SK-N-SH (cell line): ENCODE results near the gene FYCO1.

ENCODE experiments used
- FOXM1 ChIP-seq: IDR thresholded peaks from 2 replicates; pipeline ENCODE4 v1.4.0; 2012; ENCODE audit warnings: low read depth, mild to moderate bottlenecking
- MEF2A ChIP-seq: IDR thresholded peaks from 2 replicates; pipeline ENCODE4 v1.4.0; 2012; ENCODE audit warnings: low read depth, borderline replicate concordance
- POLR2AphosphoS5 ChIP-seq: IDR thresholded peaks from 2 replicates; pipeline ENCODE4 v1.6.1; 2012; ENCODE audit warnings: low read depth, low read length
- RAD21 ChIP-seq: IDR thresholded peaks from 2 replicates; pipeline ENCODE4 v1.6.1; 2012; ENCODE audit warnings: mild to moderate bottlenecking, low read length
- REST ChIP-seq: IDR thresholded peaks from 2 replicates; pipeline ENCODE4 v1.6.1; 2012; ENCODE audit warnings: mild to moderate bottlenecking, low read depth, low read length, moderate library complexity
- RFX5 ChIP-seq: IDR thresholded peaks from 2 replicates; pipeline ENCODE4 v1.6.1; 2012; ENCODE audit warnings: mild to moderate bottlenecking, improper control_type of control experiment, low read length
- RXRA ChIP-seq: IDR thresholded peaks from 2 replicates; pipeline ENCODE4 v1.4.0; 2012; ENCODE audit warnings: low read depth, mild to moderate bottlenecking, borderline replicate concordance
- SIN3A ChIP-seq: IDR thresholded peaks from 2 replicates; pipeline ENCODE4 v1.6.1; 2012; ENCODE audit warnings: low read depth, mild to moderate bottlenecking, low read length, moderate library complexity, borderline replicate concordance
- SMC3 ChIP-seq: IDR thresholded peaks from 2 replicates; pipeline ENCODE4 v1.6.1; 2012; ENCODE audit warnings: low read depth, low read length, improper control_type of control experiment
- TAF1 ChIP-seq: IDR thresholded peaks from 2 replicates; pipeline ENCODE4 v1.6.1; 2012; ENCODE audit warnings: low read depth, mild to moderate bottlenecking, low read length, moderate library complexity, borderline replicate concordance
- USF2 ChIP-seq: fragments of 150-350 bp; IDR thresholded peaks from 2 replicates; pipeline ENCODE4 v1.6.1; 2017; ENCODE audit warnings: antibody characterized with exemption, low read length, low read depth, borderline replicate concordance
- YY1 ChIP-seq: IDR thresholded peaks from 2 replicates; pipeline ENCODE4 v1.4.0; 2012; ENCODE audit warnings: low read depth, mild to moderate bottlenecking
- TF ChIP-seq, protein P1 (sequence below): fragments of 200-600 bp; sonication (generic); IDR thresholded peaks from 2 replicates; pipeline ENCODE4 v1.6.1; 2017; ENCODE audit warnings: antibody characterized with exemption, mild to moderate bottlenecking, moderate library complexity
- TF ChIP-seq, protein P2 (sequence below): IDR thresholded peaks from 2 replicates; pipeline ENCODE4 v1.4.0; 2012; ENCODE audit warnings: low read depth, borderline replicate concordance

DNA sequence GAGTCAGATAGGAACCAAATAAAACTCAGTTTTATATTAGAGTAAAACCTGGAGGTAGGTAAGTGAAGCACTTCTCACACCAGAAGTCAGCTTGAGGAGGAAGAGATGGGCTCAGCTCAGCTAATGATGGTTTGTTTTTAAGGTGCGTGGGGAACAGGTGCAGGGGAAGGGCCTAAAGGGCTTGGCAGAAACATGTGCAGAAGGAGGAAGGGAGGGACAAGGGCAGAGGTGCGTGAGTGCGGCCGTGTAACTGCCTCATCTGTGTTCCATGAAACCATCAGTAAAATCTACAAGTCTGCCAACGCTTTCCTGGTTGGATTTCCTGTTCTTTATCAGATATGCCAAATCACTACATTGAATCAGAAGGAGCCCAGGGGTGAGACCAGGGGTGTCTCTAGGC, 19.9 kb downstream of the FYCO1 start:
- TF ChIP-seq REST (no peak), RFX5 (no peak), FOXM1 (no peak), RAD21 (no peak), TAF1 (no peak), RXRA (no peak), POLR2AphosphoS5 (no peak), SIN3A (no peak), USF2 (no peak), YY1 (no peak), SMC3 (no peak), MEF2A (no peak)
- TF ChIP-seq, protein P1, sequence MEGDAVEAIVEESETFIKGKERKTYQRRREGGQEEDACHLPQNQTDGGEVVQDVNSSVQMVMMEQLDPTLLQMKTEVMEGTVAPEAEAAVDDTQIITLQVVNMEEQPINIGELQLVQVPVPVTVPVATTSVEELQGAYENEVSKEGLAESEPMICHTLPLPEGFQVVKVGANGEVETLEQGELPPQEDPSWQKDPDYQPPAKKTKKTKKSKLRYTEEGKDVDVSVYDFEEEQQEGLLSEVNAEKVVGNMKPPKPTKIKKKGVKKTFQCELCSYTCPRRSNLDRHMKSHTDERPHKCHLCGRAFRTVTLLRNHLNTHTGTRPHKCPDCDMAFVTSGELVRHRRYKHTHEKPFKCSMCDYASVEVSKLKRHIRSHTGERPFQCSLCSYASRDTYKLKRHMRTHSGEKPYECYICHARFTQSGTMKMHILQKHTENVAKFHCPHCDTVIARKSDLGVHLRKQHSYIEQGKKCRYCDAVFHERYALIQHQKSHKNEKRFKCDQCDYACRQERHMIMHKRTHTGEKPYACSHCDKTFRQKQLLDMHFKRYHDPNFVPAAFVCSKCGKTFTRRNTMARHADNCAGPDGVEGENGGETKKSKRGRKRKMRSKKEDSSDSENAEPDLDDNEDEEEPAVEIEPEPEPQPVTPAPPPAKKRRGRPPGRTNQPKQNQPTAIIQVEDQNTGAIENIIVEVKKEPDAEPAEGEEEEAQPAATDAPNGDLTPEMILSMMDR = no peak
- TF ChIP-seq, protein P2, sequence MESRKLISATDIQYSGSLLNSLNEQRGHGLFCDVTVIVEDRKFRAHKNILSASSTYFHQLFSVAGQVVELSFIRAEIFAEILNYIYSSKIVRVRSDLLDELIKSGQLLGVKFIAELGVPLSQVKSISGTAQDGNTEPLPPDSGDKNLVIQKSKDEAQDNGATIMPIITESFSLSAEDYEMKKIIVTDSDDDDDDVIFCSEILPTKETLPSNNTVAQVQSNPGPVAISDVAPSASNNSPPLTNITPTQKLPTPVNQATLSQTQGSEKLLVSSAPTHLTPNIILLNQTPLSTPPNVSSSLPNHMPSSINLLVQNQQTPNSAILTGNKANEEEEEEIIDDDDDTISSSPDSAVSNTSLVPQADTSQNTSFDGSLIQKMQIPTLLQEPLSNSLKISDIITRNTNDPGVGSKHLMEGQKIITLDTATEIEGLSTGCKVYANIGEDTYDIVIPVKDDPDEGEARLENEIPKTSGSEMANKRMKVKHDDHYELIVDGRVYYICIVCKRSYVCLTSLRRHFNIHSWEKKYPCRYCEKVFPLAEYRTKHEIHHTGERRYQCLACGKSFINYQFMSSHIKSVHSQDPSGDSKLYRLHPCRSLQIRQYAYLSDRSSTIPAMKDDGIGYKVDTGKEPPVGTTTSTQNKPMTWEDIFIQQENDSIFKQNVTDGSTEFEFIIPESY = no peak
